ENCODE results near the gene RIMBP2. TPM values are rescaled to one million over a fixed set of nuclear protein-coding genes. Genes with fewer than 3 reads are reported as not detected.

The RIMBP2 gene
- total RNA-seq, 1 donor from 2014 or later: not detected

DNA sequence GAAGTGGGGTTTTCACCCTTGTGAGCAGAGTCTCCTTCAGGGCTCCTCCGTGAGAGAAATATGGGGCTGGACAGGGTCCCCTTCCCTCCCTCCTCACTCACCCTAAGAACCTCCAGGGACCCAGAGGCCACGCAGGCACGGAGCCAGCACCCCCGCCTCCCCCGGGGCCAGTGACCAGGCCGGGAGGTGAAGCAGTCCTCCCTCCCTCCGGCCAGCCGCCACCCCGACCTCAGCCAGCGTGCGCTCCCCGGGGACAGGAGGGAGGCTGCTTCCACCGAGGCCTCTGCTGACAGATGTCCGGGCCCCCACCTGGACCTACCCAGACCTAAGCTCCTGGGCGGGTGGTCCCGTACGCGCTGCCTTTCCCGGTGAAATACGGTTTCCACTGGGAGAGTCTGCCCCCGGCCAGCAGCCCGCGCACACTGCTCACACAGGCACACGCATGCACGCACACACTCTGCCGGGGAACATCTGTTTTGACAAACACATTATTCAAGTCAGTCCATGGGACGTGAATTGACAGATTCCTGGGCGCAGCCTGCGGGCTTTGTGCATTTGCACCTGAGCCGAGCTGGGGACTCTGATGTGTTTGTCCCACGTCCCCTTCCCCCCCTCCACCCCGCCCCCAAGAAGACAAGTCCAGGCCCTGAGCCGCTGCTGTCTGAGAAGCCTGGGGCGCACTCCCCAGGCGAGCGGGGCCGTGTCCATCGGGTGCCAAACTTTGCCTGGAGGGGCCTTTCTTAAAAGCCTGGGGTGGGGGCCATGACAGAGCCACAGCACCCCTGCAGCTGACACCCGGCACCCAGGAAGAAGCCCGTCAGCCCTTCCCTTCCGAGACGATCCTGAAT lies 725 bp downstream of the RIMBP2 start:
- H3K4me3 Mint-ChIP-seq: no peak overlapping the region
- no peaks in the 10 kb centered on the region for H3K36me3 Mint-ChIP-seq (ENCODE audit: low read depth)
- H3K27me3 Mint-ChIP-seq: peaks cover 45% of the 10 kb centered on the region
- no peak for DNase-seq
- H3K4me1 Mint-ChIP-seq: no peaks in the 10 kb centered on the region
- intact Hi-C loops (cut with micrococcal nuclease): no loop called here
- H3K9me3 Mint-ChIP-seq: peaks cover 4% of the 10 kb centered on the region
- no peak overlapping the region for H3K27ac Mint-ChIP-seq

DNA sequence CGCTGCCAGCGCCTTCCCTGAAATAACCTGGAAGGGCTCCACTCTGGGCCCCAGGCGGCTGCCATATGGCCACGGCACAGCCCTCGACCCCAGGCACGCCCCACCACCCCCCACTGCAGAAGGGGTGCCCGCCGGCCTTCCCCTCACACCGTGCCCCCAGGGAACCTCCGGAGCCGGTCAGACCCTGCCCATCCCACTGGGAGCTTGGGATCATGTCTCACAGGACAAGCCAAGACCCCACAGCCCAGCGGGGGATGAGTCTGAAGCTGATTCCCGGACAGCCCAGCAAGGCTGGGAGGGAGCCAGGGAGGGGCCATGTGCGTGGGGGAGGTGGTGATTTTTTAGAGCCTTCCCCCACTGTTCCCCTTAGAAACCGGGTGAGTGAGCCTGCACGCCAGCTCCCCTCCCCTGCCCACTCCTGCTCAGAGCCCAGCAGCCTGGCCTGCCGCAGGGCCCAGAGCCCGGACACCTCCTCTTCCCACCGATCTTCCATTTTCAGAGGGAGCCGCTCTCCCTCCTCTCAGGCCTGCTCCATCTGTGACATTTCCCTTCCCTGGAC lies 1.4 kb downstream of the RIMBP2 start:
- Mint-ChIP-seq H3K27ac (no peak overlapping the region), H3K4me3 (no peak overlapping the region)

DNA sequence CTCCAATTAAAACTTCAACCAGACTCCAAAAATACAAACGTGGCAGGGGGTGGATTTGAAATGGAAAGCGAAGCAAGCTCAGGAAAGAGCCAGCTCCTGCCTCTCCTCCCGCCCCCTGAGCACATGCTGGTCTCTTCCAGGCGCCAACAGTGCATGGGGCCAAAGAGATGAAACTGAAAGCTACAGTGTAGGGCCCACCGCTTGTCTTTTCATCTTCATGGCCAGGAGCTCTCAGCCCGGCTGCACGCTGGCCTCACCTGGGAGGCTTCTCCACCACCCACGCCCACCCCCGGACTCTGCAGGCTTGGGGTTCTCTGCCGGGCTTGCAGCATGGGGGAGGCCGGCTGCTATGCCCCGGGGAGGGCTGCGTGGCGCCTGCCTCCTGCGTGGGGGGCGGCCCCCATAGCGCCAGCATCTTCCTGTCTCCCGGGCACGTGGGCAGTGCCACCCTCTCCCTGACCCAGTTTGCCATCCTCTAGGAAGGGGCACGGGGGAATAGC lies 2.0 kb downstream of the RIMBP2 start:
- H3K4me1 Mint-ChIP-seq: no peaks in the 10 kb centered on the region
- H3K4me3 Mint-ChIP-seq: no peak overlapping the region
- no peak overlapping the region for H3K27ac Mint-ChIP-seq
- H3K27me3 Mint-ChIP-seq: peaks cover 45% of the 10 kb centered on the region
- DNase-seq: no peak
- no peaks in the 10 kb centered on the region for H3K36me3 Mint-ChIP-seq (ENCODE audit: low read depth)
- intact Hi-C loops (cut with micrococcal nuclease): no loop called here
- H3K9me3 Mint-ChIP-seq: peaks cover 4% of the 10 kb centered on the region

More for the DNA sequence above, 1.4 kb downstream of the RIMBP2 start:
- intact Hi-C loops (cut with micrococcal nuclease): no loop called here
- peaks cover 45% of the 10 kb centered on the region for H3K27me3 Mint-ChIP-seq
- no peaks in the 10 kb centered on the region for H3K4me1 Mint-ChIP-seq
- no peaks in the 10 kb centered on the region for H3K36me3 Mint-ChIP-seq (ENCODE audit: low read depth)
- peaks cover 4% of the 10 kb centered on the region for H3K9me3 Mint-ChIP-seq
- no peak for DNase-seq

DNA sequence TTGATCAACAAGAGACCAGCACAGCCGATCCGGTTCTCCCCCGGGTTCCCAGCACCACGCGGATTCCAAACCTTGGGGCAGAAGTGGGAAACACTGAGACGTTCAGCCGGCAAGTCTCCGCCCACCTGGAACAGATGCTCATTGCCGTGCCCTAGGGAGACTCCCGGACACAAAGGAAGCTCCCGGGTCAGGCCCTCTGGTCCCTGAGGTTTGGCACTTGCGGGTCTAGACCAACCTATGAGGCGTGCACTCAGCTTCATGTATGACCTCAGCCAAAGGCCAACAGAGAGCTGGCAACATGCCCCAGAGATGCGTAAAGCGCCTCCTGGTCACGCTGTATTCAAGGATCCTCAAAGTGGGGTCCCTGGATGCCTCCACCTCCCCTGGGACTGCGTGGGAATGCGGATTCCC lies 2.5 kb downstream of the RIMBP2 start:
- peaks cover 45% of the 10 kb centered on the region for H3K27me3 Mint-ChIP-seq

GRCh38 chr12:130712346-130713065 lies 3.6 kb downstream of the RIMBP2 start:
- DNase-seq: no peak
- Mint-ChIP-seq H3K36me3 (ENCODE audit: low read depth) (no peaks in the 10 kb centered on the region), H3K27me3 (peaks cover 39% of the 10 kb centered on the region), H3K9me3 (no peaks in the 10 kb centered on the region), H3K4me1 (no peaks in the 10 kb centered on the region), H3K27ac (no peak overlapping the region), H3K4me3 (no peak overlapping the region)
- intact Hi-C loops (cut with micrococcal nuclease): no loop called here

More for the DNA sequence above, 2.5 kb downstream of the RIMBP2 start:
- H3K9me3 Mint-ChIP-seq: peaks cover 4% of the 10 kb centered on the region
- H3K4me1 Mint-ChIP-seq: no peaks in the 10 kb centered on the region
- intact Hi-C loops (cut with micrococcal nuclease): no loop called here
- no peak overlapping the region for H3K27ac Mint-ChIP-seq
- no peak overlapping the region for H3K4me3 Mint-ChIP-seq
- no peaks in the 10 kb centered on the region for H3K36me3 Mint-ChIP-seq (ENCODE audit: low read depth)
- no peak for DNase-seq

DNA sequence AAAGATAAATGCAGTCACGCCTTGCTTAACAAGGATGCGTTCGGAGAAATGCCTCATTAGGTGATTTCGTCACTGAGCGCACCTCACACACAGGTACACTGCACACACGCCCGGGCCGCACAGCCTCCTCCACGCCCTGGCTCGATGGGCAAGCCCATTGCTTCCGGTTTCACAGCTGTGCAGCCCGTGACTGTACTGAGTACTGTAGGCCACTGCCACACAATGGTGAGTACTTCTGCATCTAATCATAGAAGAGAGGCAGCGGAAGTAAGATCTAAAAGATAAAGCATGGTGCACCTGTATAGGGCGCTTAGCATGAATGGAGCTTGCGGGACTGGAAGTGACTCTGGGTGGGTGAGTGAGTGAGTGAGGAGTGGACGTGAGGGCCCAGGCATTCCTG lies 4.3 kb downstream of the RIMBP2 start:
- H3K4me1 Mint-ChIP-seq: no peaks in the 10 kb centered on the region
- H3K4me3 Mint-ChIP-seq: no peak overlapping the region
- H3K36me3 Mint-ChIP-seq (ENCODE audit: low read depth): no peaks in the 10 kb centered on the region
- no peak for DNase-seq
- H3K27me3 Mint-ChIP-seq: peaks cover 34% of the 10 kb centered on the region
- no peak overlapping the region for H3K27ac Mint-ChIP-seq
- no peaks in the 10 kb centered on the region for H3K9me3 Mint-ChIP-seq
- intact Hi-C loops (cut with micrococcal nuclease): no loop called here

DNA sequence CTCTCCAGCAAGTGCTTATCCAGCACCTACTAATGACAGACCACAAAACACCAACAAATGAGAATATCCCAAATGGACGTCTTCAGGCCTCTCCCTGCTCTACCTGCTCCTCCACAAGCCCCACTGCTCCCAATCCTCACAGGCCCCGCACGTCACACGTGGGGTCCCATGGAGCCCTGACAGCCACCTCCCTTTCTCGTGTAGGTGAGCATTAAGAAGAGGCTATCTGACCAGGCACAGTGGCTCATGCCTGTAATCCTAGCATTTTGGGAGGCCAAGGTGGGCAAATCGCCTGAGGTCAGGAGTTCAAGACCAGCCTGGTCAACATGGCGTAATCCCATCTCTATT lies 5.4 kb downstream of the RIMBP2 start:
- peaks cover 23% of the 10 kb centered on the region for H3K27me3 Mint-ChIP-seq
- H3K4me3 Mint-ChIP-seq: no peak overlapping the region
- no peaks in the 10 kb centered on the region for H3K36me3 Mint-ChIP-seq (ENCODE audit: low read depth)
- intact Hi-C loops (cut with micrococcal nuclease): no loop called here
- no peak overlapping the region for H3K27ac Mint-ChIP-seq
- no peaks in the 10 kb centered on the region for H3K9me3 Mint-ChIP-seq
- no peaks in the 10 kb centered on the region for H3K4me1 Mint-ChIP-seq
- DNase-seq: no peak

DNA sequence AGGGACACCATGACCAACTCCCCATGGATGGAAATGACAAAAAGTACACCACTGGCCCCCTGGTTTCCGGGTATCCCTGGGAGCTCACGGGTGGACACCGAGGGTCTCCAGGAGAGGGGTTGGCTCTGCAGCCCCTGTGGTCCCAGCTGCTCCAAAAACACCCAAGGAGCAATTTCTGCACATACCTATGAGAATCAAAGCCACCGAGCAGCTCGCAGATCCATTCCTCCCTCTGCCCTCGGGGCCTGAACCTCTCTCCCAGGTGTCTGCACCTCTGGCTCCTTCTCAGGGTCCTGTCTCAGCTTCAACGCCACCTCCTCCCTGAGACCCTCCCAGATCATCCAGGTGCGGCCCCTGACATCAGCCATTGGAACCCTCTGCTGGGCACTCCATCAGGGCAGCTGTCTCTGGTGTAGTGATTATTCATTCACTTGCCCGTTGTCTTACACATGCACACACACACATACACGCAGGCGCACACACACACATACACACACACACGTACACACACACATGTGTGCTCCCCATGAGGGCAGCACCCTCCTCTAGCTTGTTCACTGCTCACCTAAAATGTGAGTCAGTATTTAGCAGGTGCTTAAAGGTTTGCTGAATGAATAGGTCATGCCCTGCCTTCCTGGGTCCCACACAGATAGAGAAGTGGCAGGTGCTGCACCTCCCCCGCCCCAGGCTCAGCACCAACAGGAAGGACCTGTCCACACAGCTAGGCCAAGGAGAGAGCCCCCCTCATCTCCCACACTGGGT lies 5.9 kb downstream of the RIMBP2 start:
- intact Hi-C loops (cut with micrococcal nuclease): no loop called here
- Mint-ChIP-seq H3K27ac (no peak overlapping the region), H3K36me3 (ENCODE audit: low read depth) (no peaks in the 10 kb centered on the region), H3K27me3 (peaks cover 20% of the 10 kb centered on the region), H3K4me3 (no peak overlapping the region), H3K9me3 (no peaks in the 10 kb centered on the region), H3K4me1 (no peaks in the 10 kb centered on the region)
- DNase-seq: no peak

- no peaks in the 10 kb centered on the region for H3K4me1 Mint-ChIP-seq
- intact Hi-C loops (cut with micrococcal nuclease): no loop called here
- no peak overlapping the region for H3K27ac Mint-ChIP-seq
- H3K27me3 Mint-ChIP-seq: peaks cover 17% of the 10 kb centered on the region
- no peak for DNase-seq
- no peaks in the 10 kb centered on the region for H3K9me3 Mint-ChIP-seq
- no peaks in the 10 kb centered on the region for H3K36me3 Mint-ChIP-seq (ENCODE audit: low read depth)
- H3K4me3 Mint-ChIP-seq: no peak overlapping the region
Measured at GRCh38 chr12:130709151-130709970, 6.7 kb downstream of the RIMBP2 start.

- intact Hi-C loops (cut with micrococcal nuclease): no loop called here
- Mint-ChIP-seq H3K27ac (no peak overlapping the region), H3K9me3 (no peaks in the 10 kb centered on the region), H3K27me3 (peaks cover 14% of the 10 kb centered on the region), H3K4me3 (no peak overlapping the region), H3K4me1 (no peaks in the 10 kb centered on the region), H3K36me3 (ENCODE audit: low read depth) (no peaks in the 10 kb centered on the region)
- DNase-seq: no peak
Measured at GRCh38 chr12:130708648-130709047, 7.5 kb downstream of the RIMBP2 start.

GRCh38 chr12:130707571-130707891 lies 8.6 kb downstream of the RIMBP2 start:
- no peak overlapping the region for H3K4me3 Mint-ChIP-seq
- intact Hi-C loops (cut with micrococcal nuclease): no loop called here

GRCh38 chr12:130706885-130707570 lies 9.1 kb downstream of the RIMBP2 start:
- no peak overlapping the region for H3K27ac Mint-ChIP-seq
- no peaks in the 10 kb centered on the region for H3K4me1 Mint-ChIP-seq
- intact Hi-C loops (cut with micrococcal nuclease): no loop called here
- H3K27me3 Mint-ChIP-seq: no peaks in the 10 kb centered on the region
- H3K4me3 Mint-ChIP-seq: no peak overlapping the region
- no peaks in the 10 kb centered on the region for H3K36me3 Mint-ChIP-seq (ENCODE audit: low read depth)
- no peak for DNase-seq
- no peaks in the 10 kb centered on the region for H3K9me3 Mint-ChIP-seq

More at GRCh38 chr12:130707571-130707891, 8.6 kb downstream of the RIMBP2 start:
- H3K36me3 Mint-ChIP-seq (ENCODE audit: low read depth): no peaks in the 10 kb centered on the region
- H3K4me1 Mint-ChIP-seq: no peaks in the 10 kb centered on the region
- no peak for DNase-seq
- H3K27ac Mint-ChIP-seq: no peak overlapping the region
- no peaks in the 10 kb centered on the region for H3K9me3 Mint-ChIP-seq
- H3K27me3 Mint-ChIP-seq: peaks cover 4% of the 10 kb centered on the region

- intact Hi-C loops (cut with micrococcal nuclease): no loop called here
- Mint-ChIP-seq H3K9me3 (no peaks in the 10 kb centered on the region), H3K27me3 (no peaks in the 10 kb centered on the region), H3K4me1 (no peaks in the 10 kb centered on the region), H3K36me3 (ENCODE audit: low read depth) (no peaks in the 10 kb centered on the region), H3K4me3 (no peak overlapping the region), H3K27ac (no peak overlapping the region)
- no peak for DNase-seq
Measured at GRCh38 chr12:130706311-130706710, 9.8 kb downstream of the RIMBP2 start.
